ENCODE results near the gene ANTKMT.

Gene ANTKMT

DNA sequence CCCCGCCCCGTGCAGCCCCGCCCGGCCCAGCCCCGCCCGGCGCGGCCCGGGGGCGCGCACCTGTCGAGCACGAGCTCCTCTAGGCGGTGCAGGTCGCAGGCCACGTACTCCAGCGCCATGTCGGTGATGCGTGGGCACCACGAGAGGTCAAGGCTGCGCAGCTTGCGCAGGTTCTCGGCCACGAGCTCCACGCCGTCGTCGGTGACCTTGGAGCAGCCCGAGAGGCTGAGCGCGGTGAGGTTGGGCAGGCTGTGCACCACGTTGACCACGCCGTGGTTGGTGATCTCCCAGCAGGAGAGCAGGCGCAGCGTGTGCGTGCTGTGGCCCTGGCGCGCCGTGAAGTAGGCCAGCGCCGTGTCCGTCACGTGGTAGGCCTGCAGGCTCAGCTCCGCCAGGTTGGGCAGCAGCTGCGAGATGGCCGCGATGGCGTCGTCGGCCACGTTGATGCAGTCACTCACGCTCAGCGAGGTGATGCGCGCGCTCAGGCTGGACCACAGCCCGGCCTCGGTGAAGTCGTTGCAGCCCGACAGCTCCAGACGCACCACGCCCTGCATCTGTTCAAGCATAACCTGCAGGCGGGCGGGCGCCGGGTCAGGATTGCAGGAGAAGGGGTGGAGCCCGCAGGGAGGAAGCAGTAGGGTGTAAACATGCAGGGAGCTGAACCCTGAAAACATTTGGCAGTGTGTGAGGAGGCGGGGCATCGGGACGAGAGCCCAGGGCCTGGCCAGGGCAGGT lies 25.4 kb upstream of the ANTKMT start:
- peak overlapping the region; percentile 41 for H3K4me2 ChIP-seq (ENCODE audit: low read depth, low read length, poor library complexity, severe bottlenecking)
- no peak overlapping the region for H2AFZ ChIP-seq (ENCODE audit: low read depth, low read length, severe bottlenecking)
- no peaks in the 10 kb centered on the region for H3K36me3 ChIP-seq (ENCODE audit: low read length)
- no peaks in the 10 kb centered on the region for H4K20me1 ChIP-seq (ENCODE audit: low read depth, low read length)
- no peak overlapping the region for H3K27ac ChIP-seq (ENCODE audit: low read depth, low read length)
- TF ChIP-seq, protein P1, sequence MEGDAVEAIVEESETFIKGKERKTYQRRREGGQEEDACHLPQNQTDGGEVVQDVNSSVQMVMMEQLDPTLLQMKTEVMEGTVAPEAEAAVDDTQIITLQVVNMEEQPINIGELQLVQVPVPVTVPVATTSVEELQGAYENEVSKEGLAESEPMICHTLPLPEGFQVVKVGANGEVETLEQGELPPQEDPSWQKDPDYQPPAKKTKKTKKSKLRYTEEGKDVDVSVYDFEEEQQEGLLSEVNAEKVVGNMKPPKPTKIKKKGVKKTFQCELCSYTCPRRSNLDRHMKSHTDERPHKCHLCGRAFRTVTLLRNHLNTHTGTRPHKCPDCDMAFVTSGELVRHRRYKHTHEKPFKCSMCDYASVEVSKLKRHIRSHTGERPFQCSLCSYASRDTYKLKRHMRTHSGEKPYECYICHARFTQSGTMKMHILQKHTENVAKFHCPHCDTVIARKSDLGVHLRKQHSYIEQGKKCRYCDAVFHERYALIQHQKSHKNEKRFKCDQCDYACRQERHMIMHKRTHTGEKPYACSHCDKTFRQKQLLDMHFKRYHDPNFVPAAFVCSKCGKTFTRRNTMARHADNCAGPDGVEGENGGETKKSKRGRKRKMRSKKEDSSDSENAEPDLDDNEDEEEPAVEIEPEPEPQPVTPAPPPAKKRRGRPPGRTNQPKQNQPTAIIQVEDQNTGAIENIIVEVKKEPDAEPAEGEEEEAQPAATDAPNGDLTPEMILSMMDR (IDR thresholded peaks at IDR 0.05; ENCODE audit: insufficient read depth, low read length, poor library complexity, severe bottlenecking), result no peak
- TF ChIP-seq EZH2phosphoT487 (conservative IDR thresholded peaks at IDR 0.05; ENCODE audit: low read length), result no peak
- no peaks in the 10 kb centered on the region for H3K27me3 ChIP-seq (ENCODE audit: low read length)
- no peak overlapping the region for H3K9ac ChIP-seq (ENCODE audit: low read length)
- H3K79me2 ChIP-seq (ENCODE audit: insufficient read depth, low read length), result no peaks in the 10 kb centered on the region
- H3K9me2 ChIP-seq (replicated peaks; ENCODE audit: insufficient read depth, low read length), result no peaks in the 10 kb centered on the region
- no peak overlapping the region for H3K4me3 ChIP-seq (ENCODE audit: insufficient read depth, low read length, poor library complexity, severe bottlenecking)
- H3K9me3 ChIP-seq (ENCODE audit: insufficient read depth, low read length), result no peaks in the 10 kb centered on the region
- H3F3A ChIP-seq (ENCODE audit: insufficient read depth), result 0 out of 2 replicates have a peak, but pooled peaks cover 3% of the 10 kb centered on the region

DNA sequence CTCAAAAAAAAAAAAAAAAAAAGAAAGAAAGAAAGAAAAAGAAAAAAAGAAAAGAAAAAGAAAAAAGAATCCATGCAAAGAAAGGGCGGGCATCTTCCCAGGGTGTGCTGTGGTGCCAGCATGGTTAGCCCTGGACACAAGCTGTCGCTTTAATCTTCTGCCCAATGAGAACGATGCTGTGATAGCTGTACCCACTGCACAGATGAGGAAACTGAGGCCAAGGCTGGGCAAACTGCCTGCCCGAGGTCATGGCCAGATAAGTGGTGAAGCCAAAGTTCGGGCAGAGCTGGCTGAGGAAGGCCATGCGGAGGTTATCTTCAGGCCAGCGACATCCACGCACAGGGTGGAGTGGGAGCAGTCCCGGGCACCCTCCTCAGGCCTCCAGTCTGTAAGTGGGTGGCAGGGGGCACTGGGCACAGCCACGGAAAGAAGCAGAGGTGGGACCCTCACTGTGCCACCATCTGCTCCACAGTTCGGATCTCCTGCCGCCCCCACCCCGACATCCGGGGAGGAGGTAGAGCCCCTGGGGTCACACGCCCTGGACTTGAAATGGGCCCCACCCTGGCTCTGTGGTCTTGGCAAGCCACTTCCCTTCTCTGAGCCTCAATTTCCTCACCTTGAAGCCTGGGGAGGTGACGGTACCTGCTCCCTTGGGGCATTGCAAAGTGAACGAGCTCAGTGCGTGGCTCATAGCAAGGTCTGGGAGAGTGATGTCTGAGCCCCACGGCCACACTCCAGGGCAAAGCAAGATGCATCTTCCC lies 21.9 kb upstream of the ANTKMT start:
- TF ChIP-seq, protein P1 (IDR thresholded peaks at IDR 0.05; ENCODE audit: insufficient read depth, low read length, poor library complexity, severe bottlenecking), result no peak
- TF ChIP-seq EZH2phosphoT487 (conservative IDR thresholded peaks at IDR 0.05; ENCODE audit: low read length), result no peak
- H3K27ac ChIP-seq (ENCODE audit: low read depth, low read length), result no peak overlapping the region
- no peaks in the 10 kb centered on the region for H3K9me2 ChIP-seq (replicated peaks; ENCODE audit: insufficient read depth, low read length)
- no peaks in the 10 kb centered on the region for H3K36me3 ChIP-seq (ENCODE audit: low read length)
- H3K79me2 ChIP-seq (ENCODE audit: insufficient read depth, low read length), result no peaks in the 10 kb centered on the region
- no peak overlapping the region for H3K4me3 ChIP-seq (ENCODE audit: insufficient read depth, low read length, poor library complexity, severe bottlenecking)
- no peak overlapping the region for H3K9ac ChIP-seq (ENCODE audit: low read length)
- no peaks in the 10 kb centered on the region for H4K20me1 ChIP-seq (ENCODE audit: low read depth, low read length)
- H3F3A ChIP-seq (ENCODE audit: insufficient read depth), result no peaks in the 10 kb centered on the region
- H3K9me3 ChIP-seq (ENCODE audit: insufficient read depth, low read length), result no peaks in the 10 kb centered on the region
- H3K27me3 ChIP-seq (ENCODE audit: low read length), result no peaks in the 10 kb centered on the region
- H3K4me2 ChIP-seq (ENCODE audit: low read depth, low read length, poor library complexity, severe bottlenecking), result no peak overlapping the region
- H2AFZ ChIP-seq (ENCODE audit: low read depth, low read length, severe bottlenecking), result no peak overlapping the region

DNA sequence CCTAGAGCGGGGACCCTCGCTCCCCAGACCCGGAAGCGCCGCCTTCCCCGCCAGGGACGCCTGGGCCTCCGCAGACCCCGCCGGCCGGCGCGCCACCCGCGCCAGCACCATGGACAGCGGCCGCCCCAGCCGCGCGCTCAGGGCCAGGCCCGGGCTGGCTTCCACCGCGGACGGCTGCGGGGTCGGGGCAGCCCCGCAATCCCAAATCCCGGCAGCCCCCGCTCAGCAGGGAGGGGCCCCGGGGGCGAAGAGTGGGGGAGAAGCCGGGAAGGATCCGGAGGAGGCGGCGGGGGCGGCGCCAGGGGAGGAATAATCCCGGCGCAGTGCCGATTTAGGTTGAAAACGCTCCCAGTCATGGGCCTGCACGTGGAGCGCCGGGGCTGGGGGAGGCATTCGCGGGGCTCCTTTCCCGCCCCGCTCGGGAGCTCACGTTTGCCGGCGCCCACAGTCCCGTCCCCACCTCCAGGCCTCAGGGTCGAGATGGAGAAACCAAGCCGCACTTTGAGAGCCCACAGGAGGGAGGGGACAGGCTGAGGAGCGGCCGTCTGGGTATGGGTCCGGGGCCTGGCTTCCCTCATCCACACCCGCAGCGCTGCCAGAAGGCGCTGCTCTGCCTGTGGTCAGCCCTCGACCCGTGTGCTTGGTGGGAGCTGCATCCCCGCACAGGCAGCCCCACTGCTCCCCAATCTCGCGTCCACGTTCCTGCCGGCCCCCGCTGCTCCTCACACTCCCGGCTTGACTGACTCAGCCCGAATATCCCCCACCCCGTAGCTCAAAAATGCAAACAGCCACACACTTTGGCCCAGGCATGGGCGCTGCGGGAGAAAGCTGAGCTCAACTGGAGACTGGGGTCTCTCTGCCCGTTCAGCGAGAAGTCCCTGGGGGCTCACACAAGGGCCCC lies 20.0 kb upstream of the ANTKMT start:
- H3K4me3 ChIP-seq (ENCODE audit: insufficient read depth, low read length, poor library complexity, severe bottlenecking), result no peak overlapping the region
- H2AFZ ChIP-seq (ENCODE audit: low read depth, low read length, severe bottlenecking), result no peak overlapping the region

More for the DNA sequence above, 20.0 kb upstream of the ANTKMT start:
- Histone ChIP-seq H3K36me3 (ENCODE audit: low read length) (no peaks in the 10 kb centered on the region), H3K9me2 (replicated peaks; ENCODE audit: insufficient read depth, low read length) (no peaks in the 10 kb centered on the region), H3K79me2 (ENCODE audit: insufficient read depth, low read length) (no peaks in the 10 kb centered on the region), H3K9ac (ENCODE audit: low read length) (no peak overlapping the region), H3K4me2 (ENCODE audit: low read depth, low read length, poor library complexity, severe bottlenecking) (no peak overlapping the region), H4K20me1 (ENCODE audit: low read depth, low read length) (no peaks in the 10 kb centered on the region), H3F3A (ENCODE audit: insufficient read depth) (no peaks in the 10 kb centered on the region), H3K27ac (ENCODE audit: low read depth, low read length) (no peak overlapping the region), H3K9me3 (ENCODE audit: insufficient read depth, low read length) (no peaks in the 10 kb centered on the region), H3K27me3 (ENCODE audit: low read length) (no peaks in the 10 kb centered on the region)
- TF ChIP-seq EZH2phosphoT487 (conservative IDR thresholded peaks at IDR 0.05; ENCODE audit: low read length), result no peak
- TF ChIP-seq, protein P1 (IDR thresholded peaks at IDR 0.05; ENCODE audit: insufficient read depth, low read length, poor library complexity, severe bottlenecking), result no peak

All from SU-DHL-6 (cell line).